NCI-H2081 (cell line): ENCODE results near the gene KANTR.

Experiments used
- DNase-seq, 2 experiments: peaks; one replicate each; lab custom pipeline; 2025; lab: John Stamatoyannopoulos, UW

KANTR gene

GRCh38 chrX:53081925-53082772, 11.8 kb upstream of the KANTR start, which contains the start of gene TSPYL2:
TSS of gene TSPYL2 (plus strand) at chrX:53082367. CDS start at chrX:53082499, 132 bp downstream.
- peak; percentile 97 to 99 for DNase-seq

- DNase-seq = no peak
Observed at GRCh38 chrX:53082773-53083616, 10.9 kb upstream of the KANTR start.

- no peak for DNase-seq
Observed at GRCh38 chrX:53084043-53084570, 9.8 kb upstream of the KANTR start.

DNA sequence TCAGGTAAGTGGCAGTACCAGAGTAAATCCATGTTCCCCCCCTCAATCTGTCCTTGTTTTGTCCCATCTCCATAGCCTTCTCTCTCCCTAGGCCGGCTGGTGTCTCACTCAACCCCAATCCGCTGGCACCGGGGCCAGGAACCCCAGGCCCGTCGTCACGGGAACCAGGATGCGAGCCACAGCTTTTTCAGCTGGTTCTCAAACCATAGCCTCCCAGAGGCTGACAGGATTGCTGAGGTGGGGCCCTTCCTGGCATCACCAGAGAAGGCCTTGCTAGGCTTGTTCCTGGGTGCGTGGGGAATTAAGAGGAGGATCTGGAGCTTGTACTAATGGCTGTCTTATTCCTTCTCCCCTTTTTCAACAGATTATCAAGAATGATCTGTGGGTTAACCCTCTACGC, 9.1 kb upstream of the KANTR start:
- DNase-seq = no peak

- DNase-seq = no peak
Observed at GRCh38 chrX:53085661-53086229, 8.2 kb upstream of the KANTR start.

GRCh38 chrX:53086464-53086863, 7.5 kb upstream of the KANTR start:
- no peak for DNase-seq

- no peak for DNase-seq
Observed at GRCh38 chrX:53087388-53087831, 6.5 kb upstream of the KANTR start.

- DNase-seq = peak; percentile 88 to 92
Observed at GRCh38 chrX:53088136-53088974, 5.6 kb upstream of the KANTR start.

- peak; percentile 42 to 61 for DNase-seq
Observed at GRCh38 chrX:53089224-53089842, 4.6 kb upstream of the KANTR start.

- DNase-seq = no peak
Observed at GRCh38 chrX:53089925-53090324, 4.0 kb upstream of the KANTR start.

- no peak for DNase-seq
Observed at GRCh38 chrX:53091354-53091753, 2.6 kb upstream of the KANTR start.

DNA sequence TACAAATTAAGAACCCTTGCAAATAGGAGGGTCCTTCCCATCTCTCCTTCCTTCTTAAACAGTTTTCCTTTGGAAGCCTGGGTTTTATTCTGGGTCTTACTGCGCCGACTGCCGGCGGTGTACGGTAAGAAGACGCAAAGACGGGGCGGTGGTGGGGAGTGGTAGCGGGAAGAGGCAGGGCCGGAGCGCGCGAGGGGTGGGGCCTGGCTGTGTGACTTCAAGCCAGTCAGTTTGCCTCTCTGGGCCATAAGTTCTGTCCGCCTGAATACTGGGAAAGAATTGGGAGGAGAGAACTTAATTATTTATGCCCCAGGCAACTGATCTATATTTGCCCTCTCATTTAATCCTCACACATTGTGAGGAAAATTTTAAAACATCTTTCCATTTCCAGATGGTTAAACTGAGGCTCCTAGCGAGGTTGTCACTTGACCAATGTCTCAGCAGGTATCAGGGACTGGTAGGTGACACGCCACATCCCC, 726 bp upstream of the KANTR start:
- DNase-seq = peak; percentile 82 to 88

GRCh38 chrX:53094582-53094905, 602 bp downstream of the KANTR start:
- no peak for DNase-seq

- no peak for DNase-seq
Observed at GRCh38 chrX:53095796-53096195, 1.9 kb downstream of the KANTR start.

DNA sequence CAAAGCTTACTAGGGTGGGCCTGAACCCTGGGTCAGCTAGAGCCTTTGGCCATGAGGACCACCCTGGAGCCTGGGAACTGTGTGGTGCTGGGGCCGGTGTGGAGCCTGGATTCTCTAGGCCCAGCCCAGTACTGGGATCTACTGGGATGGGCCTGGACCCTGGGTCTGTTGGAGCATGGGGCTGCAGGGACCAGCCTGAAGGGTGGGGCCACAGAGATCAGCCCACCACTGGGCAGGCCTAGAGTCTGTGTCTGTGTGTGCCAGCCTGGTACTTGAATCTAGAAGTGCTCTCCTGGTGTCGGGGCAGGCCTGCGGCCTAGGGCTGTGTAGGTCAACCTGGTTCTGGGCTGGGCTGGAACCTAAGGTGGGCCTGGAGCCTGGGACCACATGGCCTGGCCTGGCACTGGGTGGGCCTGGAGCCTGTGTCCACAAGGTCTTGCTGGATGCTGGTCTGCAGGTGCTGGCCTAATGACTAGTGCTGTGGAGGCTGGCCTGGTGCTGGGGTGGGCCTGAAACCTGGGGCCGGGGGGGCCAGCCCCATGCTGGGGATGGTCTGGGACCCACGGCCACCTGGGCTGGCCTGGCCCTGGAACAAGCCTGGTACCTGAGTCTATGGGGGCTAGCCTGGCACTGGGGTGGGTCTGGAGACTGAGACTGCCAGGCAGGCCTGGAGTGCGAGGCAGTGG, 21.1 kb downstream of the KANTR start:
- no peak for DNase-seq

DNA sequence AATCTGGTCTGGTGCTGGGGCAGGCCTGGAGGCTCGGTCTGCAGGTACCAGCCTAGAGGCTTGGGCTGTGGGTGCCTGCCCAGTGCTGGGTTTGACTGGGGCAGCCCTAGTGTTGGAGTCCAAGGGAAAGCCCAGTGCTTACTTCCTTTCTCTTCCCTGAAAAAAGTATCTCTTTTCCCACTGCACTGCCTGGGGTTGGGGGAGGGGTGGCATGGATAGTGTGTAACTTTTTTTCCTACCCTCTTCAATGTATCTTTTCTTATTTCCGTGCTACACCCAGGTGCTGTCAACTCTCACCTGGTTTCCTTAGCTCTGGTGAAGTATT, 21.6 kb downstream of the KANTR start:
- no peak for DNase-seq

GRCh38 chrX:53116101-53116500, 22.2 kb downstream of the KANTR start:
- no peak for DNase-seq

GRCh38 chrX:53122013-53122412, 28.1 kb downstream of the KANTR start:
- DNase-seq = no peak

DNA sequence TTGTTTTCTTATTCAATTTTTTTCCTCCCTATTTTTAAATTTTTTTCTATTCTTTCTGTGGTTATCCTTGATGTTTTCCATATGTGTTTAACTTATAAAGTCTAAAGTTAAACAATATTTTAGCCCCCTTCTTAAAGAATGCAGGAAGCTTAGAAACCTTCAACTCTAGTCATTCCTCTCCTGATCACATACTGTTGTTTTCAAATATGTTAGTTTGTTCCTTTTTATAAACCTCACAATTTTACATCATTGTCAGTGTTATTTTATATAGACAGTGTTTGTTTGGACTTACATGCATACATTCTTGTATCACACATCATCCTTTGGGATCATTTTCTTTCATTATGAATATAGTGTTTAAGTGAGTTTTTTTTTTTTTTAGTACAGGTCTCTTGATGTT, 31.6 kb downstream of the KANTR start:
- DNase-seq = no peak

- DNase-seq = no peak
Observed at GRCh38 chrX:53126377-53126776, 32.4 kb downstream of the KANTR start.
